Superior temporal gyrus (tissue), 1 donor: ENCODE data around the gene CENPVL2.
"Not testable (repeated sequence)": the region's sequence is repeated elsewhere in the genome, so short reads cannot be mapped to it uniquely, and the experiment has no call there.

Source experiments
- DNase-seq: peaks from one replicate; pipeline ENCODE4 v3.0.0-alpha.2; 2016; ENCODE audit errors: extremely low spot score

The CENPVL2 gene

GRCh38 chrX:51682720-51683062 lies at the start of gene CENPVL2:
Gene CENPVL2, minus strand, starts transcription at chrX:51682831. Its CDS starts 0 bp downstream, at chrX:51682831.
- not testable (repeated sequence) for DNase-seq

GRCh38 chrX:51728202-51728601 lies 45.6 kb upstream of the CENPVL2 start:
- no peak for DNase-seq

- not testable (repeated sequence) for DNase-seq
Measured at GRCh38 chrX:51712943-51713647, 30.5 kb upstream of the CENPVL2 start.

- DNase-seq, result not testable (repeated sequence)
Measured at GRCh38 chrX:51710277-51711164, 27.9 kb upstream of the CENPVL2 start, which contains the start of gene CENPVL1. Gene CENPVL1, plus strand, starts transcription at chrX:51710512. Its CDS starts 0 bp downstream, at chrX:51710512.

GRCh38 chrX:51697397-51697796 lies 14.8 kb upstream of the CENPVL2 start:
- no peak for DNase-seq

- DNase-seq, result no peak
Measured at GRCh38 chrX:51694254-51694653, 11.6 kb upstream of the CENPVL2 start.

GRCh38 chrX:51681808-51682719 lies 567 bp downstream of the CENPVL2 start:
- DNase-seq, result not testable (repeated sequence)

GRCh38 chrX:51679689-51680433 lies 2.8 kb downstream of the CENPVL2 start:
- DNase-seq, result not testable (repeated sequence)

GRCh38 chrX:51665981-51666380 lies 16.6 kb downstream of the CENPVL2 start:
- no peak for DNase-seq

GRCh38 chrX:51643377-51643776 lies 39.3 kb downstream of the CENPVL2 start:
- DNase-seq, result no peak

GRCh38 chrX:51641421-51642021 lies 41.1 kb downstream of the CENPVL2 start:
- peak; percentile 61 for DNase-seq

GRCh38 chrX:51636511-51636910 lies 46.1 kb downstream of the CENPVL2 start:
- not testable (repeated sequence) for DNase-seq
